ENCODE data around the gene TBC1D23.
"Not testable (repeated sequence)": the region's sequence is repeated elsewhere in the genome, so short reads cannot be mapped to it uniquely, and the experiment has no call there.

The TBC1D23 gene

DNA sequence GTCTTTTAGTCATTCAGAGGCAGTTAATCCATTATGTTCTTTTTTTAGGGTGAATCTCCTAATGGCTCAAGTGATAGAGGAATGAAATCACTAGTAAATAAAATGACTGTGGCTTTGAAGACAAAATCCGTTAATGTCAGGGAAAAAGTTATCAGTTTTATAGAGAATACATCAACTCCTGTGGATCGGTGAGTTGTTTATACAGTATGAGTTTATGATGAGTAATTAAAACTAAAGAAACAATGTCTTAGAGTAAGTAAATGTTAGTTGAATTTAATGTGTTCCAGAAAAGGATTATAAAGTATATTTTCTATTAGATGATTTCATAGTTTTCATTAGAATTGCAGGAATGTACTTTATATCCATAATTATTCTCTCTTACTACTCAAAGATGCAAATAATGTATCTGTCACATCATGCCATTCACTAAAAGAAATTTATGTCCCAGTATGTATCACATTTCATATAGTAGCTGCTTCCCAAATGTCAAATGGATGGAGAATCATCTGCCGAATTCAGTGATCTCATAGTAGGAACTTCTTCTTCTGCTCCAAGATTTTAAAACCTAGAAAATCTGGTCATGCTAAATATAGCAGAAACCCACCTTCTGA is 49.7 kb downstream of the TBC1D23 start:
- DNase-seq, result no peak

- DNase-seq, result no peak
These were observed 50.2 kb downstream of the TBC1D23 start for GRCh38 chr3:100311011-100311410.

DNA sequence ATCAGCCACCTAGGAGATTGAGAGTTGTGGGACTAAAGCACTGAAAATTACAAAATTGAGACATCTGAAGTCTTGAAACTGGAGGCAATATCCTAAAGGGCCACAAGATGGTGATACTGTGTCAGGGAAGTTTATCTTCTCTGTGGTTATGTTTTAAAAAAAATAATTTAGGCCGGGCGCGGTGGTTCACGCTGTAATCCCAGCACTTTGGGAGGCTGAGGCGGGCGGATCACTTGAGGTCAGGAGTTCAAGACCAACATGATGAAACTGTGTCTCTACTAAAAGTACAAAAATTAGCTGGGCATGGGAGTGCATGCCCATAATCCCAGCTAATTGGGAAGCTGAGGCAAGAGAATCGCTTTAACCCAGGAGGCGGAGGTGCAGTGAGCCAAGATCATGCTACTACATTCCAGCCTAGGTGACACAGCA is 55.9 kb downstream of the TBC1D23 start:
- peak; percentile 16 to 38 for DNase-seq

- no peak for DNase-seq
These were observed 57.1 kb downstream of the TBC1D23 start for GRCh38 chr3:100317912-100318311.

DNA sequence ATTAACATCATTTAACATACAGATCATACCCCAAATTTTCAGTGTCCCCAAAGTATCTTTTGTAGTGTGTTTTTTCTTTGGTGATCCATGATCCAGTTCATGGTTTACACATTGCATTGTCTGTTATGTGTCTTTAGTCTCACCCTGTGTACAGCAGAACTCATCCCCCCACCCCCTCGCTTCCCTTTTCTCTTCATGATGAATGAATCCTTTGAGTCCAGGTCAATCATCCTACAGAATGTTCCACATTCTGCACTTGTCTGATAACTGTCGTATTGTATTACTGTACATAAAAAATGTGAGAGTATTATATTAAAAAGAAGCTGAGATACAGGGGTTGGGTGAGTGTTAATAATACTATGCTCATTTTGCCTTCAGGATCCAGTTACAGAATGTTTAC is 59.2 kb downstream of the TBC1D23 start:
- DNase-seq, result no peak

- no peak for DNase-seq
These were observed 63.3 kb downstream of the TBC1D23 start for GRCh38 chr3:100324044-100324443.

DNA sequence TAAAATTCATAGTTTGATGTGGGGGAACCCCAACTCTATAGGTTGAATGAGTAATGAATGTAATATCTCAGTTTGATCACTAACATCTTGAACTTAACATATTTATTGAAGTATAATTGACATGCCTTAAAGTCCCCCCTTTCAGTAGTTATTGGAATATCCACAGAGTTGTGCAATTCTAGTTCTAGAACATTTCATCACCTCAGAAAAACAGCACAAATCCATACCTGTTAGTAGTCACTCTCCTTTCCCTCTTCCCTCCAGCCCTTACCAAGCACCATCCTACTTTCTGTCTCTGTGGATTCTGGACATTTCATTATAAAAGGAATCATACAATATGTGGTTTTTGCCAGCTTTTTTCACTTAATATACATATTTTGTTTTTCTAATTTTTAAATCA is 65.0 kb downstream of the TBC1D23 start:
- DNase-seq, result no peak

DNA sequence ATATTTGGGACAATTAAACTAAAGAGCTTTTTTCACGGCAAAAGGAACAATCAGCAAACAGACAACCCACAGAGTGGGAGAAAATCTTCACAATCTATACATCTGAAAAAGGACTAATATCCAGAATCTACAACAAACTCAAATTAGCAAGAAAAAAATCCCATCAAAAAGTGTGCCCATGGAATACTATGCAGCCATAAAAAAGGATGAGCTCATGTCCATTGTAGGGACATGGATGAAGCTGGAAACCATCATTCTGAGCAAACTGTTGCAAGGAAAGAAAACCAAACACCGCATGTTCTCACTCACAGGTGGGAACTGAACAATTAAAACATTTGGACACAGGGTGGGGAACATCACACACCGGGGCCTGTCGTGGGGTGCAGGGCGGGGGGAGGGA is 66.6 kb downstream of the TBC1D23 start:
- DNase-seq, result not testable (repeated sequence)

DNA sequence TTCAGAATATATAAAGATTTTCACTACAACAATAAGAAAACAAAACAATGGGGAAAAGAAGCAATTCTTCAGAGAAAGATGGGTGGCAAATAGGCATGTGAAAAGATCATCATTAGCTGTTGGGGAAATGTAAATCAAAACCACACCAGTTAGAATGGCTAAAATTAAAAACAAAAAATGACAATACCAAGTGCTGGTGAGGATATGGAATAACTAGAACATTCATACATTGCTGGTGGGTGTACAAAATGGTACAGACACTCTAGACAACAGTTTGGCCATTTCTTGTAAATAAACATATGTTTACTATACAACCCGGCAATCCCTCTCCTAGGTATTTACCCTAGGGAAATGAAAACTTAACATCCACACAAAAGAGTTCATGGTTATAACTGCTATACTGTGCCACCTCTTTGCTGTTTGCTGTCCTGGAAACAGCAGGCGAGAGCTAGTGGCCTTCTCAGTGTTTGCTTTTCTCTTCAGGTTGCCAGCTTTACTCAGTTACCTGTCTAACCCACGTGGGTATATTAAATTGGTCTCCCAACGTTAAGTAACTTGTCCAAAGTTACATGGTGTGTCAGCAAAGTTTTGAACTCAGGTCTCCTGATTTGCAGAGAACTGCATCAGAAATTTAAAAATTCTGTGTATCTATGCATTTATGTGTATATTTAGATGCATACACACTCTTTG is 69.2 kb downstream of the TBC1D23 start:
- no peak for DNase-seq

DNA sequence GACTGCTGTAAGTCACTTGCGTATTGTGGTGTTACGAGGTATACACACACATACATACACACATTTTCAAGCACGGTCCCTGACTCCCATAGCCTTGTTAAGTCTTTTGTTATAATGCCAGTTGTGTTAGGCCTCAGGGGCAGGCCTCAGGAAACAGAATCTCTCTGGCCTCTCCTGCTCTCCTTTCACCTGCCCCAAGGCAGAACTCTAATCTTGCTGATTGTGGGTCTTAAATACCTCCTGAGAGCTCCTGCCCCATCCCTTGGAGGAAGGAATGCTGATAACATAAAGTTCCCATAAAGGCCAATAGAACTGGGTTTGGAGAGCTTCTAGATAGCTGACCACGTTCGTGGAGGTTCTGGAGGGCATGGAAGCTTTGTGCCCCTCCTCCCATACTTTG is 69.9 kb downstream of the TBC1D23 start:
- no peak for DNase-seq

- DNase-seq, result no peak
These were observed 70.9 kb downstream of the TBC1D23 start for GRCh38 chr3:100331660-100332059.

GRCh38 chr3:100333051-100333450 is 72.3 kb downstream of the TBC1D23 start:
- DNase-seq, result no peak

- DNase-seq, result no peak
These were observed 73.2 kb downstream of the TBC1D23 start for GRCh38 chr3:100333970-100334487.

DNA sequence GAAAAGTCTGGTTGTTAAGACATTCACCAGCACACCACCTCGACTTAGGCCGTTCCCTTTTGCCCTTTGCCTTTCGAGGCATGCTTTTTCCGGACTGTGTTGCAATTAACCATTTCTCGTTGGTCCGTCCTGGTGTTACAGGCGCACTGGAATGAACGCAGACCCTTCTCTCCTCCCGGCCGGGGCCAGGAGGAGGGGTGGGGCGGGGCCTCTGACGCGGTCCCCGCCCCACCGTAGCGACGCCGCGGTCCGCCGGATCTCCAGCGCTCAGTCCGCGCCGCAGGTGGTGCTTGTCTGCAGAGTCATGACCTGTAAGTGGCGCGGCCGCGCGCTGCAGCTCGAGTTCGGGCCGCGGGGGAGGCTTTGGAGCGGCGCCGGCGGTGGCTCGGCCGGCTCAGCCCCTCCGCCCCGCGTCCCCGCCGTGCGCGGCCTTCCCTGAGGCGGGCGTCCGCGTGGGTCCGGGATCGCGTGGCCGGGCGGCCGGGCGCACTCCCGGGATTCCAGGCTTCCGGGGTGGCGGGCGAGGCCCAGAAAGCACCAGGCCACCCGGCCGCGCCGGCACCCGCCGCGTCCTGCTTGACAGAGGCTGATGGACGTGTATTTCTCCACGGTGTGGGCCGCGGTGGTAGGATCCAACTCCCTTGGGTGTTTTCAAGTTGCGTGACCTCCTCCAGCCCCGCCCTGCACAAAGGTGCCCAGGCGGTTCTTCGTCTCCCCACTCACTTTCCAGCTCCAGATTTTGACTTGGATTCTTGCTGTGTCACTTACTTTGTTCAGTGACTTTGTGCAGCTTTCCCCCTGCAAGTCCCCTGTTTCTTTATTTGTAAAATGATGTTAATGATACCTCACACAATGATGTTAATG is 73.9 kb downstream of the TBC1D23 start, which contains the start of gene NIT2:
Gene NIT2, plus strand, starts transcription at position 270 of the 864 bp plus-strand sequence. Its CDS starts 35 bp downstream, at position 305.
- DNase-seq, result peak; percentile 9 to 84

GRCh38 chr3:100335434-100335833 is 74.6 kb downstream of the TBC1D23 start:
- no peak for DNase-seq

GRCh38 chr3:100336229-100336628 is 75.4 kb downstream of the TBC1D23 start:
- not testable (repeated sequence) for DNase-seq

- no peak for DNase-seq
These were observed 78.1 kb downstream of the TBC1D23 start for GRCh38 chr3:100338911-100339310.

- no peak for DNase-seq
These were observed 79.0 kb downstream of the TBC1D23 start for GRCh38 chr3:100339786-100340185.

GRCh38 chr3:100340527-100340926 is 79.7 kb downstream of the TBC1D23 start:
- DNase-seq, result no peak

DNA sequence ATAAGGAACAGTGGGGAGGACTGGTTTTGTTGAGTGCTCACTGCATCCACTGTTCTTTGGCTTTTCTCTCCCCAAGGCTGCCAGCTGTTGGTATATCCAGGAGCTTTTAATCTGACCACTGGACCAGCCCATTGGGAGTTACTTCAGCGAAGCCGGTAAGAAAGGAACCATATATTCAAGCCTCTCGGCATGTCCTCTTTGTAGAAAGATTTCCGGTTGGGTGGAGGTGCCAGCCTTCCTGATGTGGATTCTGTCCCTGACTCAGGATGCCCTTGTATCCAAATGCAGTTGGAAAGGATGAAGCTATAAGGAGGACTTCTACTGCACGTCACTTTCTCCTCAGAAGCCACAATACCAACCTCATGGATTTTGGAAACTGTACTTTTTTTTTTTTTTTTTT is 87.9 kb downstream of the TBC1D23 start:
- no peak for DNase-seq

DNA sequence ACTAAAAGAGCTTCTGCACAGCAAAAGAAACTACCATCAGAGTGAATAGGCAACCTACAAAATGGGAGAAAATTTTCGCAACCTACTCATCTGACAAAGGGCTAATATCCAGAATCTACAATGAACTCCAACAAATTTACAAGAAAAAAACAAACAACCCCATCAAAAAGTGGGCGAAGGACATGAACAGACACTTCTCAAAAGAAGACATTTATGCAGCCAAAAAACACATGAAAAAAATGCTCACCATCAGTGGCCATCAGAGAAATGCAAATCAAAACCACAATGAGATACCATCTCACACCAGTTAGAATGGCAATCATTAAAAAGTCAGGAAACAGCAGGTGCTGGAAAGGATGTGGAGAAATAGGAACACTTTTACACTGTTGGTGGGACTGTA is 91.0 kb downstream of the TBC1D23 start:
- not testable (repeated sequence) for DNase-seq

DNA sequence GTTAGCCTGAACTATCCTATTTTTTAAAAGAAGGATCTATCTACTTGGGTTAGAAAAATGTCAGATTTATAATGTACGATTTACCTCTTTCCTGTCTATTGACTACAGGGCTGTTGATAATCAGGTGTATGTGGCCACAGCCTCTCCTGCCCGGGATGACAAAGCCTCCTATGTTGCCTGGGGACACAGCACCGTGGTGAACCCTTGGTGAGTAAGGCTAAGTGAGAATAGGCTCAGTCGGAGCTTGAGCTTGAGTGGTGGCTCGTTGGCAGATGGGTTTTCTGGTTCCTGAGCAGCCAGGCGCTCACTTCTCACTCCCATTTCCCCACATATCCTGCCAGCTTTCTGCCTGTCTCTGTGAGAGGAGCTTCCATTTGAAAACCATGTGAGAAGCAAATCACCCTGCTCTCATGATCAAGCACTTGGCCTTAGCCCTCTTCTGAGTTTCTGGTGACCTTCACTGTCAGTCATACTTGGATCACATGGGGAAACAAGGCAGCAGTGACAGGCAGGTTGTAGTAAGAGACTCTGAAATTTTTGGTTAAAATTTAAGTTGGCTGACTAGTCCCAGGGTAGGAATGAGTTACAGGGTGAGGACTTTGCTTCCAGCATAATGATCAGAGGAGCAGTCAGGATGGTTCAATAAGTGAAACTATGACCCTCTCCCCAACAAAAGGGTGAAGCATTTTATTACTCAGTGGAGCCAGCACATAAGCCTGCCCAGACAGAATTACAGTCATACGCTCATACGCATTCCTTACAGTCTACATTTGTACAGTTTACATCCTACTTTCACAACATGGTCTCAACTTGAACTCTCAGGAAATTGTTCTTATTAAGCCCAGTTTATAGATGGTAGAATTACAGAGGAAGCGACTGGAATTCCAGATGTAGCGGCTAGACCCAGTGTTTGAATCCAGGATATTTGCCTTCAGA is 91.8 kb downstream of the TBC1D23 start:
- no peak for DNase-seq

Measured in NCI-H446 (cell line).